GM18517 (cell line): Measurements from ENCODE around the gene MVD.

Experiments used
- ATAC-seq: cut with Tn5 transposase; IDR thresholded peaks from one replicate; pipeline ENCODE4 v1.9.1; 2021; ENCODE audit warnings: mild to moderate bottlenecking, moderate library complexity; ENCODE audit not compliant: unreplicated experiment

MVD gene

DNA sequence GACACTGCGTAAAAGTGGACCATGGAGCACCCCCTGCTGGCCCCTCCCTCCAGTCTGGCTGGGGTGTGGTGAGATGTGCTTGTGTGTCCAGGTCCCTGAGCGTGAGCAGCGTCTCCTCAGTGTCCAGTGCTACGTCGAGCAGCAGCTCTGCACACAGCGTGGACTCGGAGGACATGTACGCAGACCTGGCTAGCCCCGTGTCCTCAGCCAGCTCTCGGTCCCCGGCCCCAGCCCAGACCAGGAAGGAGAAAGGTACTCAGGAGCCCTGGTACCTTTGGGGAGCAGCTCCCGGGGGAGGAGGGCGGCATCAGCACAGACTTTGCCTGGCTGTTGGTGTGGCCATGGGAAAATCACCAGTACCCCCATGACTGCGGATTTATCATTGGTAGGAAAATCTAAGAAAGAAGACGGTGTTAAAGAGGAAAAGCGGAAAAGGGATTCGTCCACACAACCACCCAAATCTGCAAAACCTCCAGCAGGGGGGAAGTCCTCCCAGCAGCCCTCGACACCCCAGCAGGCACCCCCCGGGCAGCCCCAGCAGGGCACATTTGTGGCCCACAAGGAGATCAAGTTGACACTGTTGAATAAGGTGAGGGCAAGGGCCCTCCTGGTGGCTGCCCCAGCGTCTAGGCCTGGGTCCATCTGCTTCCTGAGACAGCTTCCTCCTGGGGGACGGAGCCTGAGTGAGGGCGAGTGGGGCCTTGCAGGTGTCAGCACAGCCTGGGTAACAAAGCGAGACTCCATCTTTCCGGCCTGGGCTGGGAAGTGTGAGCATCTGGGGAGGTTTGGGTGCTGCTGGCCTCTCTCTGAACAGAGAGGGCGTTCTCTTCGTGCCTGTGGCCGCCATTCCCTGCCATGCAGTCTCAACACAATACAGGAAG lies 35.1 kb downstream of the MVD start:
- no peak for ATAC-seq

DNA sequence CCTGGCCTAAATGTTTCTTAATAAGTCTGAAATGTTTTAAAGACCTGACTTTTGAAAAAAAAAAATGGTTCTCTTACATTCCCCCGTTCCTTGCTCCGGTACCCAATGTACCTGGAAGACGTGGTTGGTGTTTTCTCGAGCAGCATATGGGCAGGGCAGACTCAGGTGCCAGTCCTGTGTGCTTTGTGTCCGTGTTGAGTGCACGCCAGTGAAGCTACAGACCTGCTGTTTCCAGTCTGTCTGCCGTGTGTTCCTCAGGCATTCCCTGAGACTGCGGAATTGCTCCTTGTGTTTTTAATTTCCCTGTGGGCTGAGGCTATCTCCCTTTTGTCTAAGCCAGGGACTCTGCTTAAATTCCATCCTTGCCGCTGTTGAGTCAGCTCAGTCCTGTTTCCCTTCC lies 36.2 kb downstream of the MVD start:
- ATAC-seq = no peak

DNA sequence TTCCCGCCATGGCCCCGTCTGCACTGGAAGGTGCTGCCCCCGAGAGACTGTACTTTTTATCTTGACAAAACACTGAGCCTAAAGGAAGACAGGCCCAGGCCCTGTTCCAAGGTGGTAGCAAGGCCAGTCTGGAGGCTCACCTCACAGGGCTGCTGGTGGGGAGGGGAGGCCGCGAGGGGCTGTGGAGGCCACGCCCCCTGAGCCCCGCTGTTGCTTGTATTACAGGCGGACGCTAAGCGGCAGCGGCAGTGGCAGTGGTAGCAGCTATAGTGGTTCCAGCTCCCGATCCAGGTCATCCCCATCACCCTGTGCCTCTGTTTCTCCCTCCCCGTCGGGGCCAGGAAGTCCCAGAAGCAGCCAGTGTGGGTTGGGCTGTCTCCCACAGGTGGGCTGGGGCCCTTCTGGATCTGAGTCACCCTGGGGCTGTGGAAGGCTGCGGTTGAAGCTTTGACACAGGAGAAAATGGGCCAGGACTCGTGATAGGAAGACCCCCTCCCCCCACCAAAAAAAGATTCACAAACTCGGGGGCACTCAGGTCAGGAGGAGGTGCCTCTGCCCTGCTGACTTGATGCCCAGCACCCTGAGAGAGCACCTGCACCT lies 37.8 kb downstream of the MVD start:
- no peak for ATAC-seq

- no peak for ATAC-seq
Observed at GRCh38 chr16:88624481-88624880, 38.4 kb downstream of the MVD start.

GRCh38 chr16:88623858-88624257 lies 39.0 kb downstream of the MVD start:
- ATAC-seq = no peak

DNA sequence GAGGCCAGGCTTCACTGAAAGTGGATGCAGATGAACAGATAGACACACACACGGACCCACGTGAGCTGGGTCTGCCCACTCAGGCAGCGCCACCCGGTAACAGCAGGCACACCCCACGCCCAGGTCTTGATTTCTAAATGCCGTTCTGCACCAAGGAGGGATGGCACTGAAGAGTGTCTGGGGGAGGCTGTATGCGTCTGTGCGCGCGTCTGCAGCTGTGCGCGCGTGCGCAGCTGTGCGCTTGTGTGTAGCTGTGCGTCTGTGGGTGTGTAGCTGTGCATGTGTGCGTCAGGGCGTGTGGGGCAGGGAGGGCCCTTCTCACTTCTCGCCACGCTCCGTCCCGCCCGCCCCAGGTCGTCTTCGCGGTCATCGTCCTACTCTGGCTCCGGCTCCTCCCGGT lies 40.0 kb downstream of the MVD start:
- ATAC-seq = no peak

- no peak for ATAC-seq
Observed at GRCh38 chr16:88622125-88622524, 40.8 kb downstream of the MVD start.

- no peak for ATAC-seq
Observed at GRCh38 chr16:88619859-88620815, 42.8 kb downstream of the MVD start.

GRCh38 chr16:88618956-88619667 lies 43.8 kb downstream of the MVD start:
- ATAC-seq = no peak

- no peak for ATAC-seq
Observed at GRCh38 chr16:88618182-88618955, 44.5 kb downstream of the MVD start.

- no peak for ATAC-seq
Observed at GRCh38 chr16:88617268-88618031, 45.4 kb downstream of the MVD start.

GRCh38 chr16:88616736-88617135 lies 46.2 kb downstream of the MVD start:
- no peak for ATAC-seq

GRCh38 chr16:88616320-88616719 lies 46.6 kb downstream of the MVD start:
- ATAC-seq = no peak

GRCh38 chr16:88614818-88615580 lies 47.9 kb downstream of the MVD start:
- no peak for ATAC-seq

- no peak for ATAC-seq
Observed at GRCh38 chr16:88613911-88614817, 48.7 kb downstream of the MVD start.

GRCh38 chr16:88613293-88613692 lies 49.6 kb downstream of the MVD start:
- no peak for ATAC-seq
